CD4-positive, alpha-beta memory T cell (primary cell): Measurements from ENCODE around the gene ALG5. TPM values are rescaled to one million over a fixed set of nuclear protein-coding genes. Genes with fewer than 3 reads are reported as not detected.

Source experiments
- CTCF ChIA-PET: fragments of 350-600 bp; sonication (Branson Sonifier 250); formaldehyde crosslinking; loops from one replicate; lab custom pipeline; 2021; ENCODE audit warnings: inconsistent platforms; ENCODE audit not compliant: partially characterized antibody; lab: Charles Lee
- POLR2A ChIA-PET: fragments of 350-600 bp; sonication (Branson Sonifier 250); formaldehyde crosslinking; loops from one replicate; lab custom pipeline; 2021; ENCODE audit not compliant: partially characterized antibody; lab: Charles Lee
- DNase-seq, 5 donors: peaks; one replicate each; pipeline versions ENCODE4 v3.0.0 to v3.0.0-alpha.2; 2020 to 2022; ENCODE audit warnings: mixed read lengths in 1 of 5
- H3K27ac ChIP-seq: one replicate; pipeline ENCODE4 v1.7.0; 2013; ENCODE audit warnings: low read depth, low read length
- H3K27me3 ChIP-seq: 2 replicates; pipeline ENCODE4 v1.7.0; 2013; ENCODE audit warnings: mild to moderate bottlenecking, low read length, moderate library complexity; ENCODE audit not compliant: insufficient read depth
- H3K36me3 ChIP-seq: 2 replicates; pipeline ENCODE4 v1.7.0; 2013; ENCODE audit warnings: mild to moderate bottlenecking, low read length, moderate library complexity; ENCODE audit not compliant: insufficient read depth
- H3K4me1 ChIP-seq: 2 replicates; pipeline ENCODE4 v1.7.0; 2013; ENCODE audit warnings: mild to moderate bottlenecking, low read length, moderate library complexity; ENCODE audit not compliant: insufficient read depth
- H3K4me3 ChIP-seq, 2 donors: one replicate each; pipeline ENCODE4 v1.7.0; 2013; ENCODE audit warnings: low read length in 2 of 2, mild to moderate bottlenecking in 1 of 2
- H3K9me3 ChIP-seq, 2 donors: one replicate each; pipeline ENCODE4 v1.7.0; 2013; ENCODE audit warnings: low read length in 2 of 2, control low read depth in 1 of 2; ENCODE audit not compliant: control insufficient read depth in 1 of 2
- H3K27ac Mint-ChIP-seq, 7 donors: one replicate each; pipeline ENCODE4 v1.8.0; 2020 to 2021; ENCODE audit warnings: mixed read lengths in 7 of 7, mild to moderate bottlenecking in 6 of 7, inconsistent platforms in 3 of 7, moderate library complexity in 3 of 7
- H3K27me3 Mint-ChIP-seq, 2 donors: one replicate each; pipeline ENCODE4 v1.8.0; 2020 to 2021; ENCODE audit warnings: mixed read lengths in 2 of 2
- H3K36me3 Mint-ChIP-seq, 2 donors: one replicate each; pipeline ENCODE4 v1.8.0; 2020 to 2021; ENCODE audit warnings: mixed read lengths in 2 of 2, inconsistent platforms in 1 of 2, mild to moderate bottlenecking in 1 of 2
- H3K4me1 Mint-ChIP-seq, 4 donors: one replicate each; pipeline ENCODE4 v1.8.0; 2020 to 2021; ENCODE audit warnings: mixed read lengths in 4 of 4, mild to moderate bottlenecking in 1 of 4
- H3K4me3 Mint-ChIP-seq, 8 donors: one replicate each; pipeline ENCODE4 v1.8.0; 2020 to 2021; ENCODE audit warnings: mixed read lengths in 8 of 8, mild to moderate bottlenecking in 7 of 8, moderate library complexity in 6 of 8, inconsistent platforms in 3 of 8
- H3K9me3 Mint-ChIP-seq, 8 donors: one replicate each; pipeline ENCODE4 v1.8.0; 2020 to 2021; ENCODE audit warnings: mixed read lengths in 8 of 8, mild to moderate bottlenecking in 5 of 8, inconsistent platforms in 3 of 8, moderate library complexity in 1 of 8
- intact Hi-C: fragments of 100-400 bp; cut with micrococcal nuclease; formaldehyde crosslinking; loops from one replicate; pipeline ENCODE4 v1.15.1; 2023
- polyA plus RNA-seq, 2 donors: library from polyadenylated mRNA; unstranded; fragments of 300-500 nt; fragmentation: Illumina TruSeq; gene quantifications; one replicate each; pipeline ENCODE4 v1.2.3, GENCODE V29; 2021
- total RNA-seq, 2 experiments: library from RNA; stranded (reverse); gene quantifications; one replicate each; pipeline ENCODE4 v1.2.3, GENCODE V29; 2021

Gene ALG5
- total and polyA plus RNA-seq, 4 experiments from 2014 or later: 23.3 to 116 (median 50.0) TPM

GRCh38 chr13:37010424-37010823 is 11.3 kb upstream of the ALG5 start:
- H3K27ac ChIP-seq: no peak overlapping the region
- ChIA-PET POLR2A (interaction anchor here (4.5 kb wide), 1 partner anchor 10 kb away, joined by 38 read pairs; the partner anchor contains the start of genes ALG5 and EXOSC8), CTCF (interaction anchor here (1.2 to 1.4 kb wide), 2 partner anchors 9 to 10 kb away, joined by 3 to 4 read pairs; partner anchors contain the start of gene EXOSC8)
- no peaks in the 10 kb centered on the region for H3K9me3 ChIP-seq
- no peak for DNase-seq
- H3K4me3 Mint-ChIP-seq: no peak overlapping the region
- no peak overlapping the region for H3K4me3 ChIP-seq
- H3K36me3 ChIP-seq: peaks cover 56% of the 10 kb centered on the region
- H3K9me3 Mint-ChIP-seq: no peaks in the 10 kb centered on the region
- H3K36me3 Mint-ChIP-seq: peaks cover 42 to 84% of the 10 kb centered on the region in 2 donors
- no peaks in the 10 kb centered on the region for H3K27me3 ChIP-seq
- H3K4me1 Mint-ChIP-seq: peaks cover 0 to 7% (median 2%) of the 10 kb centered on the region in 4 donors
- H3K4me1 ChIP-seq: no peaks in the 10 kb centered on the region
- H3K27me3 Mint-ChIP-seq: no peaks in the 10 kb centered on the region
- intact Hi-C loops: no loop called here
- H3K27ac Mint-ChIP-seq: peak overlapping the region in 4 of 7 donors; percentile 7 to 89 (median 36)

GRCh38 chr13:37009692-37010091 is 10.6 kb upstream of the ALG5 start:
- no peaks in the 10 kb centered on the region for H3K9me3 ChIP-seq
- H3K4me1 ChIP-seq: no peaks in the 10 kb centered on the region
- no peak overlapping the region for H3K27ac ChIP-seq
- no peak for DNase-seq
- CTCF ChIA-PET: interaction anchor here (1.2 kb wide), 1 partner anchor 8 kb away, joined by 3 read pairs; no protein-coding TSS in a partner anchor
- peaks cover 56% of the 10 kb centered on the region for H3K36me3 ChIP-seq
- Mint-ChIP-seq H3K36me3 (peaks cover 38 to 84% of the 10 kb centered on the region in 2 donors), H3K9me3 (no peaks in the 10 kb centered on the region), H3K27ac (peak overlapping the region in 4 of 7 donors; percentile 1 to 60 (median 42)), H3K4me3 (no peak overlapping the region), H3K4me1 (peaks cover 0 to 7% (median 2%) of the 10 kb centered on the region in 4 donors), H3K27me3 (no peaks in the 10 kb centered on the region)
- H3K4me3 ChIP-seq: no peak overlapping the region
- intact Hi-C loops: no loop called here
- POLR2A ChIA-PET: interaction anchor here (4.5 kb wide), 1 partner anchor 9 kb away, joined by 38 read pairs; the partner anchor contains the start of genes ALG5 and EXOSC8
- no peaks in the 10 kb centered on the region for H3K27me3 ChIP-seq

DNA sequence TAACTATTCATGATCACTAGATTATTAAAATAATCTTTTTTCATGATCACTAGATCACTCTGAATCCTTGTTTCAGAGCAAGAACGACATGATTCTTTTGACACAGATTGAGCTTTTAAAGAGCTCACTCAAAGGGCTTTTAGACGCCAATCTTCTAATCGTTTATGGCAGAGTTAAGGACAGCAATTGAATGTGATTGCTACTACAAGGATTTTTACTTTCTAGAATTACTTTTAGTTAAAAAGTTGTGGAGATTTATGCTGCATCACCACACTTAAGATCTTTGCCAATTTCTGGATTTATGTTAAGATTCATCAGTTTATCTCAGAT is 2.7 kb upstream of the ALG5 start:
- H3K4me3 ChIP-seq: peak overlapping the region in 1 of 2 donors; percentile 91
- H3K9me3 Mint-ChIP-seq: peaks cover 0 to 13% (median 0%) of the 10 kb centered on the region in 8 donors
- no peaks in the 10 kb centered on the region for H3K27me3 ChIP-seq
- H3K4me3 Mint-ChIP-seq: peak overlapping the region in 7 of 8 donors; percentile 99 to 100 (median 100)
- DNase-seq: no peak
- intact Hi-C loops: no loop called here
- H3K4me1 Mint-ChIP-seq: peaks cover 21 to 53% (median 29%) of the 10 kb centered on the region in 4 donors
- no peaks in the 10 kb centered on the region for H3K9me3 ChIP-seq
- peaks cover 29% of the 10 kb centered on the region for H3K4me1 ChIP-seq
- H3K36me3 ChIP-seq: peaks cover 30% of the 10 kb centered on the region
- peak overlapping the region; percentile 92 for H3K27ac ChIP-seq
- H3K27me3 Mint-ChIP-seq: no peaks in the 10 kb centered on the region
- peak overlapping the region; percentile 99 to 100 (median 100) for H3K27ac Mint-ChIP-seq
- ChIA-PET POLR2A (interaction anchor here (2.8 to 4.0 kb wide), 2 partner anchors 10 to 21 kb away, joined by 15 to 38 read pairs; no protein-coding TSS in a partner anchor), CTCF (interaction anchor here (1.2 kb wide), 1 partner anchor 9 kb away, joined by 3 read pairs; no protein-coding TSS in a partner anchor)
- peaks cover 7 to 66% of the 10 kb centered on the region in 2 donors for H3K36me3 Mint-ChIP-seq

- Mint-ChIP-seq H3K4me3 (peak overlapping the region; percentile 98 to 100 (median 100)), H3K27ac (peak overlapping the region; percentile 94 to 100 (median 100)), H3K27me3 (no peaks in the 10 kb centered on the region), H3K9me3 (peaks cover 0 to 13% (median 0%) of the 10 kb centered on the region in 8 donors), H3K4me1 (peaks cover 27 to 64% (median 38%) of the 10 kb centered on the region in 4 donors), H3K36me3 (peaks cover 19 to 63% of the 10 kb centered on the region in 2 donors)
- H3K4me3 ChIP-seq: peak overlapping the region; percentile 90 to 91
- intact Hi-C loops: loop anchor here (1.0 kb wide), 1 partner anchor 652 kb away; the partner anchor contains the start of gene SPART
- H3K36me3 ChIP-seq: peaks cover 26% of the 10 kb centered on the region
- peaks cover 32% of the 10 kb centered on the region for H3K4me1 ChIP-seq
- no peaks in the 10 kb centered on the region for H3K27me3 ChIP-seq
- H3K27ac ChIP-seq: peak overlapping the region; percentile 92
- ChIA-PET POLR2A (interaction anchor here (1.0 to 4.0 kb wide), 6 partner anchors 8 to 1350 kb away, joined by 6 to 49 read pairs (median 16); partner anchors contain the start of genes SUPT20H and UFM1), CTCF (interaction anchor here (0.6 to 2.6 kb wide), 4 partner anchors 9 to 19 kb away, joined by 3 to 10 read pairs (median 5); no protein-coding TSS in a partner anchor)
- peak in 1 of 5 donors; percentile 46 for DNase-seq
- no peaks in the 10 kb centered on the region for H3K9me3 ChIP-seq
Measured at GRCh38 chr13:36998624-36999041, 507 bp downstream of the ALG5 start.

DNA sequence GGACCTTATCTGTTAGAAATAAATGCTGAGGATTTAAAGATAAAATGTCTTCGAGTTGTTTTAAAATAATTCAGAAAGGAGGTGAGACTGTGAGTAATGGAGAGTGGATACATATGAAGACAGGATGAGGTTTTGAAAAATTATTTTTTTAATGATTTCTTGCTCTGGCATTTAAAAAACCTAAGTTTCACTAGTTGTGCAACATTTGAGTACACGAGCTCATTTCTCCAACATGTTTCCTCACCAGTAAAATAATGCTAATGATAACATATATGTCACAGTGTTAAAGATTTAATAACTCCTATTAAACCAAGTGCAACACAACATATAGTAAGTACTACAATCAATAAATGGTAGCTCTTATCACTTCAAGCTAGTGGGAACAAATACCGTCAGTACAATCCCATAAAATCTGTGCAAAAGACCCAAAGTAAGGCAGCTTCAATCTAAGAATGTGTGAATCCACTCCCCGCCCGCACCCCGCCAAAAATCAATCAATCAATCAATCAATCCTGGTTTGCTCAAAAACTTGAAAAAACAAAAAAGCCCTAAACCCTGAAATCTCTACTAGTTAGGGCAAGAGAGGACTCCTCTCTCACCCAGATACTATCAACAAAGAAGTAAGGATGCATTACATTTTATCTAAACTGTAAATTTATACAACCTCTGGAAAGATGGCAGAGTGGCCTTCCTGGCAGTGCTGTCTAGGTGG is 1.3 kb downstream of the ALG5 start:
- ChIA-PET POLR2A (no interaction called here), CTCF (interaction anchor here (1.0 to 1.1 kb wide), 2 partner anchors 14 to 16 kb away, joined by 3 to 5 read pairs; no protein-coding TSS in a partner anchor)
- H3K4me1 Mint-ChIP-seq: peaks cover 27 to 64% (median 38%) of the 10 kb centered on the region in 4 donors
- H3K36me3 Mint-ChIP-seq: peaks cover 25 to 62% of the 10 kb centered on the region in 2 donors
- H3K27me3 Mint-ChIP-seq: no peaks in the 10 kb centered on the region
- H3K4me3 Mint-ChIP-seq: peak overlapping the region; percentile 98 to 100 (median 100)
- Histone ChIP-seq H3K9me3 (no peaks in the 10 kb centered on the region), H3K4me3 (peak overlapping the region; percentile 90 to 91), H3K27me3 (no peaks in the 10 kb centered on the region), H3K4me1 (peaks cover 32% of the 10 kb centered on the region), H3K36me3 (peaks cover 26% of the 10 kb centered on the region), H3K27ac (peak overlapping the region; percentile 92)
- H3K9me3 Mint-ChIP-seq: peaks cover 0 to 13% (median 0%) of the 10 kb centered on the region in 8 donors
- H3K27ac Mint-ChIP-seq: peak overlapping the region; percentile 94 to 100 (median 100)
- no peak for DNase-seq
- intact Hi-C loops: no loop called here

DNA sequence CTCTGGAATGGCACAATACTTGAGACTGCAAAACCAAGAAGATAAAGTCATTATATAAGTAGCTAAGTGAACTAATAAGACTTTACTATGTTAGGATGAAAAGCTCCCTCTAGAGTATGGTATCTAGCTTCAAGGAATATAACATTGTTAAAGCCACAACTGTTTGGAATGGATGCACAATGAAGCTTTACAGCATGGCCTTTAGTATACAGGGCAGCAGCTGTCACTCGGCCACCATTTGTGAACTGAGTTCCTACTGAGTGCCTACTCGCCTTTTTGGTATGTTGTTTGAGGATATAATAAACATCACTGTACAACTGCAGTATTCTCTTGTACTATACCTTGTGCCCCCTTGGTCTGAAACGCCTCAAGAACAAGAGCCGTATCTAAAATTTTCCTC is 6.8 kb downstream of the ALG5 start:
- CTCF ChIA-PET: interaction anchor here (1.0 to 1.9 kb wide), 2 partner anchors 10 to 77 kb away, joined by 3 to 8 read pairs; no protein-coding TSS in a partner anchor
- POLR2A ChIA-PET: interaction anchor here (4.3 kb wide), 1 partner anchor 8 kb away, joined by 19 read pairs; the partner anchor contains the start of genes ALG5 and EXOSC8
- intact Hi-C loops: no loop called here
- peaks cover 59 to 77% of the 10 kb centered on the region in 2 donors for H3K36me3 Mint-ChIP-seq
- H3K27ac Mint-ChIP-seq: no peak overlapping the region
- peaks cover 8% of the 10 kb centered on the region for H3K4me1 ChIP-seq
- DNase-seq: no peak
- no peak overlapping the region for H3K4me3 Mint-ChIP-seq
- H3K27me3 ChIP-seq: no peaks in the 10 kb centered on the region
- no peaks in the 10 kb centered on the region for H3K9me3 ChIP-seq
- H3K27ac ChIP-seq: no peak overlapping the region
- H3K4me3 ChIP-seq: no peak overlapping the region
- H3K9me3 Mint-ChIP-seq: no peaks in the 10 kb centered on the region
- peaks cover 9 to 22% (median 13%) of the 10 kb centered on the region in 4 donors for H3K4me1 Mint-ChIP-seq
- H3K27me3 Mint-ChIP-seq: no peaks in the 10 kb centered on the region
- peaks cover 66% of the 10 kb centered on the region for H3K36me3 ChIP-seq
